GM11168 (cell line): ENCODE results near the gene PANK1.

ENCODE experiments used
- in situ Hi-C: fragments of 300-500 bp; cut with MboI; formaldehyde crosslinking; loops from one replicate; pipeline ENCODE4 v1.12.0; 2022; ENCODE audit warnings: low sequenced_read_pairs; ENCODE audit not compliant: unreplicated experiment

The PANK1 gene

DNA sequence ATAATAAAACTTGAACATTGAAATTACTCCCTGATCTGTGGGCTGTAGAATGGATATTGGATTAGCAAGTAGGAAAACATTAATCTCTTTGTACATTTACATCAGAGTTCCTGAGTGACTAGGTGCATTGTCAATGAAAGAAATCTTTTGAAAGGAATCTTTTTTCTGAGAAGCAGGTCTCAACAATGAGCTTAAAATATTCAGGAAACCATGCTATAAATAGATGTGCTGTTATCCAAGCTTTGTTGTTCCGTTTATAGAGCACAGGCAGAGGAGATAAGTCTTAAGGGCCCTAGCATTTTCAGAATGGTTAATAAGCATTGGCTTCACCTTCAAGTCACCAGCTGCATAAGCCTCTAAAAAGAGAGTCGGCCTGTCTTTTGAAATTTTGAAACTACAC lies 68.3 kb downstream of the PANK1 start:
- in situ Hi-C loops = loop anchor here (10.0 kb wide), 1 partner anchor 322 kb away; the partner anchor contains the start of gene LIPA

DNA sequence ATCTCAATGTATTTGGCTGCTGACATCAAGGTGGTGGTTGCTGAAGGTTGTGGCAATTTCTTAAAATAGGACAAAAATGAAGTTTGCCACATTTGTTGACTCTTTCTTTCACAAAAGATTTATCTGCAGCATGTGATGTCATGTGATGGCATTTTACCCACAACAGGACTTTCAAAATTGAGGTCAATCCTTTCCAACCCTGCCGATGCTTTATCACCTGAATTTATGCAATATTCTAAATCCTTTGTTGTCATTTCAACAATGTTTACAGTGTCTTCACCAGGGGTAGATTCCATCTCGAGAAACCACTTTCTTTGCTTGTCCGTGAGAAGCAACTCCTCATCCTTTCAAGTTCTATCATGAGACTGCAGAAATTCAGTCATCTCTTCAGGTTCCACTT lies 69.0 kb downstream of the PANK1 start:
- in situ Hi-C loops = loop anchor here (10.0 kb wide), 1 partner anchor 321 kb away; the partner anchor contains the start of gene LIPA

DNA sequence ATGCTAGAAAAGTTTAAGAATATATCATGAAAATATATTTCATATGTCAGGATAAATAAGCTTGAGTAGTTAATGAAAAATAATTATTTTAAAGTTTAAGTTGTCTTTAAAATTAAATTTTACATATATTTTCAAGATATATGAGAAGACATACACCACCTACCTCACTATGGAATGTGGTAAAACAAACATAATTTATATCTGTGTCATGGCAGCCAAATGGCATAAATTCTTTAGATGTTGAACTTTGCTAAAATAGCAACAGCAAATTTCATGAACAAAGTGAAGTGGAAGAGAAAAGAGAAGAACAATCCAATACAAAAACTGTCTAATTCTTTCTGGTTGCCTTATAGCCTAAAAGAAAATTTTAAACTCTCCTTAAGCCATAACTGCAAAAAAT lies 70.0 kb downstream of the PANK1 start:
- in situ Hi-C loops = loop anchor here (10.0 kb wide), 1 partner anchor 320 kb away; the partner anchor contains the start of gene LIPA

DNA sequence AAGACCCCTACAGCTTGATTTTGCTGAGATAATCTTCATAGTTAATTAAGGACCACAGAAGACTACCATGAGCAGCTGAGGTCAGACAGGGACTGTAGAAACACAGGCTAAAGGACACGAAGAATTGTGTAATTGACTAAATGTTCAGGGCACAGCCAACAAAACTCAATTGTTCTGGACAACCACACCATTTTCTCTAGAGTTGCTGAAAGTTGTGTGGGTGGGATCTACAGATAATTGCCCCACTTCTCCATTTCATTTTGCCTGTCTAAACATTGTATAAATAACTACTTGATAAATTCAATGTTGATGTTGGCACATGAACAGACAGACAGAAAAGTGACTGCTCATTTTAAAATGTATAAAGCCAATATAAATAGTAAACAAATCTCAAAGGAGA lies 70.7 kb downstream of the PANK1 start:
- in situ Hi-C loops = loop anchor here (10.0 kb wide), 1 partner anchor 320 kb away; the partner anchor contains the start of gene LIPA

DNA sequence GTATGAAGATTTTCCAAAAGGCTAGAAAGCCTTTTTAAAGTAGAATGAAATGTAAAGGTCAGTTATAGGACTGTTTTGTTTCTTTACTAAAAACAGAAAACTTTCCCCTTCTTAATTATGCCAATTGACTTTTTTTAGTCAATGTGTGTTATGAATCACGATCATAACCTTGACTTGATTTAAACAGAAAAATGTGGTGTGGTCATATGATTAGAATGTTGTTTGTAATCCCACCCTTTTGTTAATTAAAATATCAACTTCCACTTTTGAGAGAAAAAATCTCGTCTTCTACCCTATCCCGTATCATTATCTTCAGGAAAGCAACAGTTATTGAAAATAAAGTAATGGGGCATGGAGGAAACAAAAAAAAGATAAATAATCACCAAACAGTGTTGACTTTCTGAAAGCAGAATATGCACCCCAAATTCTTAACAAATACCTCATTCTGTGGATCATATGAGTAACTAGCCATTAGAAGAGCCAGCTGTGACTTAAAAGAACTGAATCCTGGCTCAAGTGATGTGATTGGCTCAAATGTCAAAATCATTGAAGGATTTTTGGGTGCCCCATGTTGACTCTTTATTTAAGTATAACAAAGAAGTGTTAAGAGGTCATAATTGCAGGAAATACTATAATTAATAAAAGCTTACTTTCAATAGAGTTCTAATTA lies 77.3 kb downstream of the PANK1 start:
- in situ Hi-C loops = no loop called here

DNA sequence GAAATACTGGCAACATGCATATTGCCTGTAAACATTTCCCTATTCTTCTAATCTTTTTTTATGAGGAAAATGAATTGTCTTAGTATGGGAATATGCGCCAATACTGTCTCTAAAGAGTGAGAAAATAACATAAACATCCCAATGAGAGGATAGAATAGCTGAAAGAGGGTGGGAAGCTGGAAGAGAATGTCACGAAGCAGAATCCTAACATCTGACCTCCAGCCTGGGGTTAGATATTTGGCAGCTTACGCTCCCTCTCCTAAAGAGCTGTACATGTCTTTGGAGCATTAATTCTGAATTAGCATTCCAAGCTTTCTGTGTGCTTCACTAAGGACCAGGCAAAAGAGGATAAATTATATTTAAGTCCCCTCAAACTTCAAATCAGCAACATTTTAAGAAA lies 78.0 kb downstream of the PANK1 start:
- in situ Hi-C loops = no loop called here

DNA sequence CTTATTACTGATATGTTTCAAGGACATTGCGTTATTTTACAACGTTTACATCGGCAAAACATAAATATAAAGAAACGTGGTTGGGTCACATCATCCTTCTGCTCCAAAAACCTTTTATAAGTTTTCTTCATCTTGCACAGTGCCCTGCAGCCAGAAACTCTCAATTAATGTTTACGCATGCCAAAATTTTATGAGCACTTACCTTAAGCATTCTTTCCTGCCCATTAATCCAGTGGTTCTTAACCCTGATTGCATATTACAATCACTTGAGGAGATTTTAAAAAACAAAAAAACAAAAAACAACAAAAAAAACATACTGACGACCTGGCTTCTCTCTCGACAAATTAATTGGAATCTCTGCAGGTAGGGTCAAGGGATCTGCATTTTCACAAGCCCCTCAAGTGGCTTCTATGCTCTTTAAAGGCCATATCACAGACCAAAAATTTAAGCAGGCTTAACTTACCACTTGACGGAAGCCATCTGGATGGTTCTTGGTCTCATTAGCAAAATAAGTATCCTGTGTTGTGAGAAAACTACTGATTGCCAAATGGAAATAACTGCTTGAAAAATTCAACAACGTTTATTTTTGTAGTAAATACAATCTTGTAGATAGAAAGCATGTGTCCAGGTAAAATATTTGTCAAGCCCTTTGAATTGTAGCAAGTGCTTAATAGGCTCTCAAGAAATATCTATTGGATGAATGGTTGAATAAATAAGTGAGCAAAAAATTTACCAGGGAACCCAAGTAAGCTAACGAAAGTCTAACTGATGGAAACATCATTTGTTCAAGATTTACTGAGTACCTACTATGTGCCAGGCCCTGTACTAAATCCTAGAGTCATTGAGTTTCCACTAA lies 78.7 kb downstream of the PANK1 start:
- in situ Hi-C loops = no loop called here

DNA sequence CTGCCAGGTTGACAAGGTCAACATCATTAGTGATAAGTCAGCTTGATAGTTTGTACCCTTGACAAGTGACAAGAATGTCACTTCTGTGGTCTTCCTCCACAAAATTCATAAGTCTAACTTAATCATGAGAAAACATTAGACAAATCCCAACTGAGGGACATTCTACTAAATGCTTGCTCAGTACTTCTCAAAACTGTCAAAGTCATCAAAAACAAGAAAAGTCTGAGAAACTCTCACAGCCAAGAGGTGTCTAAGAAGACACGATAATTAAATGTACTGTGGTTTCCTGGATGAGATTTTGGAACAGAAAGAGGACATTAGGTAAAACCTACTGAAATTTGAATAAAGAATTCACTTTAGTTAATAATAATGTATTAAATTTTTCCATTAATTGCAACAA lies 79.9 kb downstream of the PANK1 start:
- in situ Hi-C loops = no loop called here

DNA sequence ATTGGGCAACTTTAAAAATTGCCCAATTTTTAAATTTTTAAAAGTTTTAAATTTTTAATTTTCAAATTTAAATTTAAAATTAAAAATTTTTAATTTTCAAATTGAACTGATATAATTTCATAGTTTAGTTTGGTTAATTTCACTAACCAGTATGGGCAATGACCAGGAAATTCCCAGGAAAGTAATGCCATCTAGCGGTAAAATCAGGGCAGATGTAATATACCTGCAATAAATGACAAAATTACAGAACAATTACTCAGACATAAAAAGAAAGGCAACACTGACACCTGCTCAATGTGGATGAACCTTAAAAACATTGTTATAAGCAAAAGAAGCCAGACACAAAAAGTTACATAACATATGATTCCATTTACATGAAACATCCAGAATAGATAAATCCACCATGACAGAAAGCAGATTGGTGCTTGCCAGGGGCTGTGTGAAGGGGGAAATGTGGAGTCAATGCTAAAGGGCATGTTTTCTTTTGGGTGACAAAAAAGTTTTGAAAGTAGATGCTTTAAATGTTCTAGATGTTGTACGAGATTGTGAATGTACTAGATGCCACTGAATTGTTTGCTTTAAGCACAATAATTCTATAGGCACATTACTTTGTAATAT lies 81.1 kb downstream of the PANK1 start:
- in situ Hi-C loops = no loop called here

DNA sequence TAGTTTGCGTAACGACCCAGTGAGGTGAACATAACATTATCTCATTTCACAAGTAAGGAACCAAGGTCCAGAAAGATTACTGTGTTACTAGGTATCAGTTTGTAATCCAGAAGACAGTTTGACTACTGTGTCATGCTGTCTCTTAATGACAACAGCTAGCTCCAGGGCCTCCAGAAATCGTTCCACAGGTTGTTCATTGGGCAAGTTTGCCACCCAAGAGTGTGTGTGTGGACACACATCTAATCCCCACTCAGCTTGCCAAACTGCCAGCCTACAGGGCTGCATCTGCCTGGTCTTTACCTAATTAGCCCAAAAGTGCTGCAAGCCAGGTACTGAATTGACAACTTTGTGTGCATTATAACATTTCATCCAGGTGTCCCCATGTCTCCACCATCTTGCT lies 81.7 kb downstream of the PANK1 start:
- in situ Hi-C loops = no loop called here

DNA sequence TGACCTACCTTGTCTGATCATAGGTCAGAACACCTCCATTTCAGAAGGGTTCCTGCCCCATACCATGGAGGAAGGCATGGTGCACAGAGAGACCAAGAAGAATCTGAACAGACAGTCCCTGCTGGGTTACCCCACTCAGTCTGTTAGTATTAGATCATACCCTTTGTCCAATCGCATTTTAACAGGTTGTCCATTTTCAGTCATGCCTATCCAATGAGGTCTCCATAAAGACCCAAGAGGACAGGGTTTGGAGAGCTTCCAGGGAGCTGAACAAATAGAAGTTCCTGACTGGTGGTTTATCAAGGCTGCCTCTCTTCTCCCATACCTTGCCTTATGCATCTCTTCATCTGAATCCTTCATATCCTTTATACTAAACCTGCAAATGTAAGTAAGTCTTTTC lies 88.4 kb downstream of the PANK1 start:
- in situ Hi-C loops = no loop called here

DNA sequence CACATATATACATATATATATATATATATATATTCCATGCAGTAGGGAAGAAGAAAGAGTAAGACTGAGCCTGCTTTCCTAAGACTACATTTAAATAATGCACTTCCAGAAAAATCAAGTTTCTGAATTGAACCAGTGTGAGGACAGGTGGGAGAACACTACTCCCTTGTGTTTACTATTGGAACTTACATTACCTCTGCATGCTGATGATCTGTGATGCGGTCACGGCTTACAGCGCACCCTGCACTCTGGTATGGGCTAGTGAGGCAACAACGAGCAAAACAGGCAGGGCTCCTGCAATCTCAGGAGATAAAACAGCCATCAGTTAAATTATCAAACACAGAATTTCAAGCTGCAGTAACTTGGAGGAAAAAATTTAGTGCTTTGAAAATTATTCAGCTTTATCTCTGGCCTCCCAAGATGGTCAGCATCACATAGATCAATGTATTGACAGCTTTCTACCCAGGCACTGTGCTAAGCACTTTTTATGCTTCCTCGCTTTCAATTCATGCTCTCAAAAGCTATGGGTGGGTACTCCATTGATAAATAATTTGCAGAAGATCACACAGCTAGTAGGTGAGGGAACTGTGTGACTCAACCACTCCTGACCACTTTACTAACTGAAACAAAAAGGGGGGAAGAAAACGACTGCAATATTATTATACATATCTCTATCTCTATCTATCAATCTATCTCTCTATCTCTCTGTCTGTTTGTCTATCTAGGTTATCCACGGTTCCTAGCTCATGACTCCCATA lies 89.2 kb downstream of the PANK1 start:
- in situ Hi-C loops = no loop called here

DNA sequence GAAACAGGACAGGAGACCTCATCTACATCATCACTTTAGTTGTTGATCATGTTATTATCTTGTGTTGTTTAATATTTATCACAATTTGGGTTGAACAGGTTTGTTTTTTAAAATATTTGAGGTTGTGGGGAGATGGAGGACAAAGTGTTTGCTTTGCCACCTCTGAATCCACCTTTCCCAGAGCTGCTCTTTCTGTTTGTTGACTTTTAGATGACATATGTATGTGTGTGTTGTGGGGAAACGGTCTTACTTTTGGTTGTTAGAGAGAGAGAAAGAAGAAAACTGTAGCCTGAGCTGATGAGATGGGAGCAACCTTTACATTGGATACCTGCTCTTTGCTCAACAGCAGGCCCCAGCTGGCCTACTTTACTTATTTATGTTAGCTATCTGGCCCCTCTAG lies 90.6 kb downstream of the PANK1 start:
- in situ Hi-C loops = loop anchor here (5.0 kb wide), 1 partner anchor 117 kb away; no protein-coding TSS in a partner anchor

DNA sequence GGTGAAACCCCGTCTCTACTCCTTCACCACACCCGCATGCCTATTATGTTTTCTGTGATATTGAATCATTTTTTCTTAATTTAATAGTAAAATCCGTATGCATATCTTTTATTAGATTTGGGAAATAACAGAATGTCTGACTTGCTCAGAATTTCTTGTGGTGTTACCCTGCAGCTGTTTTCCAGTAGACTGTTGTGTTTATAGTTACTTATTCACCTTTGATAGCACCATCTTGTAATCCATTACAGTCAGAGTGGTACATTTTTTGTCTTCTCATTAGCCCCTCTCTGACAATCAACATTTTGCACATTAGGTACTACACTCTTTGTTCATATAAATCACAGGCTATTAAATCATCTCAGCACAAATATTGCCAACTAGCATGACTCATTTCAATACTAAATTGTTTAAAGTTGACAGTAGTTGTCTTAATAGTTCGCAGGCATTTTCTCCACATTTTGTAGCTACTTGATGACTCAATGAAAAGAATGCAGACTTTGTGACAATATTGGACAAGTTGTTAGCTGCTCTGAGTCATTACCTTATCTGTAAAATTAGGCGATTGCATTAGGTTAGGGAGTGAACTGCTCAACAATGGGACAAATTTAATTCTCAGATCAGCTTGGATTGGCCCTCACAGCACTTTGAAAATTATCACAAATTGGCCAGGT lies 91.8 kb downstream of the PANK1 start:
- in situ Hi-C loops = loop anchor here (5.0 kb wide), 1 partner anchor 116 kb away; no protein-coding TSS in a partner anchor

DNA sequence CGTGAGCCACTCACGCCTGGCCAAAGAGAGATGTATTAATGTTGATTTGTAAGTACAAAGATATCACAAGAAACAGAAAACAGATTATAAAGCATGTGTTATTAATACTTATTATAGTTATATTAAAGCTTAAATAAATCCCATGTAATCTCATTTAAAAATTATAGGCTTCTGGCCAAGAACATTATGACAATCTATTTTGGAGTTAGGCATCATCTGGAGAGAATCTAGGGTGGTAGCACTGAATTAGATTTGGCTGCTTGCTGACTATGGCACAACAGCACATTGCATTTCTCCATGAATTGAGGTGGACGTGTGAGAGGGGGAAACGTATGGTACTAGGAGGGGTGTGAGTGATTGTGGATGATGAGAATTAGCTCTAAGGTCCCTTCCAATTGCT lies 92.8 kb downstream of the PANK1 start:
- in situ Hi-C loops = loop anchor here (5.0 kb wide), 1 partner anchor 115 kb away; no protein-coding TSS in a partner anchor

DNA sequence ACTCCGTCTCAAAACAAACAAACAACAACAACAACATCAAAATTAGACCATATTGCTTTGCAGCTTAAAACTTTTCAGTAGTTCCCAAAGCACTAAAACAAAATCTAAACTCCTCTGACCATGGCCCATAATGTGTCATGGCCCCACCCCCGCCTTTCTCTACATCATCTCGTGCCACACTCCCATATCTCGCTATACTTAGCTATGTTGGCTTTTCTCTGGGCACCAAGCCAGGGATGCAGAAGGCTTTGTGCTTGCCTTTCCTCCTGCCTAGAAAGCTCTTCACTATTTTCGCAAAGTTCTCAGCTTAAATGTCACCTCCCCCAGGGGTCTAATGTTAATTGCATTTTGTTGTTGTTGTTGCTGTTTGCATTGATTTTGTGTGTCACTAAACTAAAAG lies 94.5 kb downstream of the PANK1 start:
- in situ Hi-C loops = loop anchor here (5.0 kb wide), 1 partner anchor 113 kb away; no protein-coding TSS in a partner anchor

DNA sequence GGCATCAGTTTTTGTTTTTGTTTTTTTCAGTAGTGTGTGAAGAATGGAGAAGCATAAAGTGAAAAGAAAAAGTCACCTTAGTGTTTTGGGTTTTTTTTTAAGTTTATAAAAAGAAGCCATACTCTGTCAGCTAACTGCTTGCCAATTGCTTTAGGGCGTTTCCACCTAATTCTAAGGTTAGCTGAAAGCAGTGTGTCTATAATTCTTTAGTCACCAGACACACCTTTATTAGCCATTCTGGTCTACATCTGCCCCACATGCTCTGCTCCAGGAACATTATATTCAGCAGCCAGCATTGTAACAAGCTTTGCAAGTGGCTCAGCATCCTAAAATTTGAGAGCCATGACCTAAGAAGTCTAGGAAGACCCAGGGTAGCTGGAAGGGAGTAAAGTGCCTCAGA lies 95.5 kb downstream of the PANK1 start:
- in situ Hi-C loops = no loop called here

DNA sequence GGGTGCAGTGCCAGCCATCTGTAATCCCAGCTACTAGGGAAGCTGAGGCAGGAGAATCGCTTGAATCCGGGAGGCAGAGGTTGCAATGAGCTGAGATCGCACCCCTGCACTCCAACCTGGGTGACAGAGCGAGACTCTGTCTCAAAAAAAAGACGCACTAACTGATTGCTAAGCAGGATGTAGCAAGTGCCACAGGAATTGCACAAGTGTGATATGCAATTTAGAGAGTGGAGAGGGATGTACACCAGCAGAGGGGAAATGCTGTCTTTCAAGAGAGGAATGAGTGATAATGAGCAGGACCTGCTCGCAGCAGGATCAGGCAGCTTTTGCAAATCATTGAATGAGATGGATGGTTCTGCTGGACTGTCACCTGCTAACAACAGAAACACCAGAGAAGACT lies 96.4 kb downstream of the PANK1 start:
- in situ Hi-C loops = no loop called here

DNA sequence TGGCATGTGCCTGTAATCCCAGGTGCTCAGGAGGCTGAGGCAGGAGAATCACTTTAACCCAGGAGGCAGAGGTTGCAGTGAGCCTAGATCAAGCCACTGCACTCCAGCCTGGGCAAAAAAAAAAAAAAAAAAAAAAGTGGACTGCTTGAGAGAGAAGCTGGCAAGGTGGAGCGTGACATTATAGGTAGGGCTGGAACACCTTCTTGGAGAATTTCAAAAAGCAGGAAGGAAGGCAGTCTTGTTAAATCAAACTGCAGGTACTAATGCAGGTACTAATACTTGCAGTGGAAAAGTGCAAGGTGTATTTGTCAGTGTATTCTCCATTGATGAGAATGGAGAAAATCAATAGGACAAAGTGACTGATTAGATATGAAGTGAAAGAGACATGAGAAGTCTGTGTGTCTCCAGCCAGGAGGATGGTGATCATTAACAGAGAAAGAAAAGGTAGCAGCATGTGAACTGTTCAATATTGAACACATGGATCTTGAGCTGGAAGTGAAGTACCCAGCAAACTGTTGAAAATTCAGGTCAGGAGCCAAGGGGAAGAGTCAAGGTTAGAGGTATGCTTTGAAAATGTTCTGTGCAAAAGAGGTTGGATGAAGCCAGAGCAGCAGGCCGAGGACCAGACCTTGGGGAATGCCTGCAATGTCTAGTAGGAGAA lies 97.1 kb downstream of the PANK1 start:
- in situ Hi-C loops = no loop called here
